ENCODE data around the gene RIPK1. TPM values are rescaled to one million over a fixed set of nuclear protein-coding genes. Genes with fewer than 3 reads are reported as not detected.

Gene RIPK1
- polyA plus RNA-seq, 1 of the 3 experiments (the other 2 are of a cell fraction), result 12.0 TPM

- ChIA-PET POLR2A (no interaction called here), CTCF (interaction anchor here (0.9 kb wide), 1 partner anchor 18 kb away, joined by 3 read pairs; no protein-coding TSS in a partner anchor)
- Histone ChIP-seq H3K36me3 (replicated peaks in 1 of 2; ENCODE audit: control insufficient read depth in 1 of 2, insufficient read depth in 2 of 2, low read length in 1 of 2) (peaks cover 6 to 56% of the 10 kb centered on the region in 2 experiments), H3K9me2 (no peaks in the 10 kb centered on the region), H3K9me3 (no peaks in the 10 kb centered on the region), H4K20me1 (ENCODE audit: insufficient read depth) (no peaks in the 10 kb centered on the region), H2AFZ (ENCODE audit: low read depth) (no peak overlapping the region), H3K27ac (ENCODE audit: low read depth in 2 of 2, low read length in 1 of 2) (peak overlapping the region; percentile 13 to 54; a peak in 3 of 4 replicates), H3K4me2 (no peak overlapping the region), H3K27me3 (ENCODE audit: insufficient read depth) (no peaks in the 10 kb centered on the region), H3F3A (replicated peaks; ENCODE audit: insufficient read depth) (peaks cover 9% of the 10 kb centered on the region), H3K4me1 (ENCODE audit: control insufficient read depth in 1 of 2, insufficient read depth in 2 of 2, low read depth in 1 of 2, low read length in 1 of 2) (peaks cover 8 to 12% of the 10 kb centered on the region in 2 experiments; a peak in 3 of 4 replicates), H3K4me3 (ENCODE audit: low read depth in 2 of 2, low read length in 1 of 2) (no peak overlapping the region), H3K9ac (no peak overlapping the region), H3K79me2 (ENCODE audit: insufficient read depth) (peaks cover 3% of the 10 kb centered on the region)
- WGBS (ENCODE audit: low lambda C conversion rate), result 84% methylated on average over 4 of the region's 4 CpGs
- DNase-seq, result no peak
- no peak for TF ChIP-seq TCF12 (IDR thresholded peaks at IDR 0.05)
- TF ChIP-seq FOXM1 (IDR thresholded peaks at IDR 0.05; ENCODE audit: low read depth), result no peak
- no peak for TF ChIP-seq REST (IDR thresholded peaks at IDR 0.05; ENCODE audit: low read depth, low read length)
- no peak for TF ChIP-seq ZBTB33 (IDR thresholded peaks at IDR 0.05; ENCODE audit: borderline replicate concordance, low read depth)
- TF ChIP-seq SMC3 (IDR thresholded peaks at IDR 0.05; ENCODE audit: low read depth, low read length), result no peak
- TF ChIP-seq PBX3 (IDR thresholded peaks at IDR 0.05), result no peak
- TF ChIP-seq ELF1 (IDR thresholded peaks at IDR 0.05), result no peak
- no peak for TF ChIP-seq USF2 (IDR thresholded peaks at IDR 0.05; ENCODE audit: borderline replicate concordance, low read depth, low read length)
- no peak for TF ChIP-seq POLR2AphosphoS5 (IDR thresholded peaks at IDR 0.05; ENCODE audit: low read depth, low read length)
- TF ChIP-seq MXI1 (IDR thresholded peaks at IDR 0.05; ENCODE audit: low read depth, low read length), result no peak
- no peak for TF ChIP-seq RXRA (IDR thresholded peaks at IDR 0.05; ENCODE audit: borderline replicate concordance, low read depth)
- TF ChIP-seq IRF3 (IDR thresholded peaks at IDR 0.05; ENCODE audit: low read depth, low read length), result no peak
- no peak for TF ChIP-seq GATA2 (CRISPR knock-in tag; IDR thresholded peaks at IDR 0.05)
- TF ChIP-seq YY1 (IDR thresholded peaks at IDR 0.05; ENCODE audit: low read depth), result no peak
- no peak for TF ChIP-seq FOSL2 (IDR thresholded peaks at IDR 0.05; ENCODE audit: borderline replicate concordance, low read depth)
- TF ChIP-seq TAF1 (IDR thresholded peaks at IDR 0.05; ENCODE audit: borderline replicate concordance, low read depth, low read length), result no peak
Observed at GRCh38 chr6:3088968-3089367, 20.7 kb downstream of the RIPK1 start.

All from SK-N-SH (cell line).